ENCODE measurements around the gene DIDO1. TPM values are rescaled to one million over a fixed set of nuclear protein-coding genes. Genes with fewer than 3 reads are reported as not detected.

Gene DIDO1
- total and polyA plus RNA-seq, 2 of the 13 experiments (the other 11 are each of a cell fraction or from before 2014, with no cell fraction given), result 75.0 to 75.1 TPM

DNA sequence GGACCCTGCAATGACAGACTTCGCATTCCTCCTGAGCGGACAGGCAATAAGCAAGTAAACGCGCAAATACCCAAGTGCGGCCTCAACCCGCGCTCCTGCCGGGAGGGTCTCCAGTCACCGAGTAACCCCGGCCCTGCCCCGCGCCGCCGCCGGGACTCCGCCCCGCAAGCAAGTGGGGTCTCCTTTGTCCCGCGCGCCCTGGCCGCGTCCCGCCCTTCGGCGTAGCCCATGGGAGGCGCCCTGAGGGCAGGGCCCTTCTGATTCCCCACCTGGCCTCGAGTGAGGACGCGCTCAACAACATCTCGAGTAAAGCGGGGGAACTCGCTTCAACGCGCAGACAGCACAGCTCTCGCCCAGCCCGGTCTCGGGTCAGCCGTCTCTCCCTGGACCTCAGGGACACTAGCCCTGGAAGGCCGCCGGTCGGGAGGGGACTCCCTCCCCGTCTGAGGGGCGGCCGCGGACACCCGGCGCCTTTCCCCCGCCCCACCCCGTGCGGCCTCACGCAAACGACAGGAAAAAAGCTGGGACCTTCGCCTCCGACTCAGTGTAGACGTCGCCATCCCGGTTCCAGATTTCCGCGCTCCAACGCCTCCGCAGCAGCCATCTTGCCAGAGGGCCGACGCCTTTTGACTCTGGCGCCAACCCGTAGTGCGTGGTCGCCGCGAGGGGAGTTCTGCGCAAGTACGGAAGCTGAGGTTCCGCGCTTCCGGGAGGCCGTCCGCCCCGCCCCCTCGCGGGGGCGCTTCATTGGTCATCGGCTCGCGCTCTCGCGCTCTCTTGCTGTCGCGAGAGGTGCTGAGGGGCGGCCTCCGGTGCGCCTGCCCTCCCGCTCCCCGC, 11.2 kb upstream of the DIDO1 start (continued):
- TF ChIP-seq, protein P1, sequence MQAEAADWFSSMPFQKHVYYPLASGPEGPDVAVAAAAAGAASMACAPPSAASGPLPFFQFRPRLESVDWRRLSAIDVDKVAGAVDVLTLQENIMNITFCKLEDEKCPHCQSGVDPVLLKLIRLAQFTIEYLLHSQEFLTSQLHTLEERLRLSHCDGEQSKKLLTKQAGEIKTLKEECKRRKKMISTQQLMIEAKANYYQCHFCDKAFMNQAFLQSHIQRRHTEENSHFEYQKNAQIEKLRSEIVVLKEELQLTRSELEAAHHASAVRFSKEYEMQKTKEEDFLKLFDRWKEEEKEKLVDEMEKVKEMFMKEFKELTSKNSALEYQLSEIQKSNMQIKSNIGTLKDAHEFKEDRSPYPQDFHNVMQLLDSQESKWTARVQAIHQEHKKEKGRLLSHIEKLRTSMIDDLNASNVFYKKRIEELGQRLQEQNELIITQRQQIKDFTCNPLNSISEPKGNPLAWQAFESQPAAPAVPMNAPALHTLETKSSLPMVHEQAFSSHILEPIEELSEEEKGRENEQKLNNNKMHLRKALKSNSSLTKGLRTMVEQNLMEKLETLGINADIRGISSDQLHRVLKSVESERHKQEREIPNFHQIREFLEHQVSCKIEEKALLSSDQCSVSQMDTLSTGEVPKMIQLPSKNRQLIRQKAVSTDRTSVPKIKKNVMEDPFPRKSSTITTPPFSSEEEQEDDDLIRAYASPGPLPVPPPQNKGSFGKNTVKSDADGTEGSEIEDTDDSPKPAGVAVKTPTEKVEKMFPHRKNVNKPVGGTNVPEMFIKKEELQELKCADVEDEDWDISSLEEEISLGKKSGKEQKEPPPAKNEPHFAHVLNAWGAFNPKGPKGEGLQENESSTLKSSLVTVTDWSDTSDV (CRISPR knock-in tag; IDR thresholded peaks at IDR 0.05), result peak; percentile 99; the same call in 1 of the 2 replicates
- TF ChIP-seq STAT5B (CRISPR knock-in tag; IDR thresholded peaks at IDR 0.05) (no peak), GATAD1 (CRISPR knock-in tag; IDR thresholded peaks at IDR 0.05) (peak; percentile 97), POLR2A (IDR thresholded peaks at IDR 0.05; ENCODE audit: insufficient read depth in 1 of 2, low read depth in 2 of 2, low read length in 2 of 2) (peak; percentile 94 to 95)
- TF ChIP-seq, protein P2, sequence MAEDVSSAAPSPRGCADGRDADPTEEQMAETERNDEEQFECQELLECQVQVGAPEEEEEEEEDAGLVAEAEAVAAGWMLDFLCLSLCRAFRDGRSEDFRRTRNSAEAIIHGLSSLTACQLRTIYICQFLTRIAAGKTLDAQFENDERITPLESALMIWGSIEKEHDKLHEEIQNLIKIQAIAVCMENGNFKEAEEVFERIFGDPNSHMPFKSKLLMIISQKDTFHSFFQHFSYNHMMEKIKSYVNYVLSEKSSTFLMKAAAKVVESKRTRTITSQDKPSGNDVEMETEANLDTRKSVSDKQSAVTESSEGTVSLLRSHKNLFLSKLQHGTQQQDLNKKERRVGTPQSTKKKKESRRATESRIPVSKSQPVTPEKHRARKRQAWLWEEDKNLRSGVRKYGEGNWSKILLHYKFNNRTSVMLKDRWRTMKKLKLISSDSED (CRISPR knock-in tag; IDR thresholded peaks at IDR 0.05), result 0 out of 2 replicates have a peak, but pooled peaks have one; percentile 83

DNA sequence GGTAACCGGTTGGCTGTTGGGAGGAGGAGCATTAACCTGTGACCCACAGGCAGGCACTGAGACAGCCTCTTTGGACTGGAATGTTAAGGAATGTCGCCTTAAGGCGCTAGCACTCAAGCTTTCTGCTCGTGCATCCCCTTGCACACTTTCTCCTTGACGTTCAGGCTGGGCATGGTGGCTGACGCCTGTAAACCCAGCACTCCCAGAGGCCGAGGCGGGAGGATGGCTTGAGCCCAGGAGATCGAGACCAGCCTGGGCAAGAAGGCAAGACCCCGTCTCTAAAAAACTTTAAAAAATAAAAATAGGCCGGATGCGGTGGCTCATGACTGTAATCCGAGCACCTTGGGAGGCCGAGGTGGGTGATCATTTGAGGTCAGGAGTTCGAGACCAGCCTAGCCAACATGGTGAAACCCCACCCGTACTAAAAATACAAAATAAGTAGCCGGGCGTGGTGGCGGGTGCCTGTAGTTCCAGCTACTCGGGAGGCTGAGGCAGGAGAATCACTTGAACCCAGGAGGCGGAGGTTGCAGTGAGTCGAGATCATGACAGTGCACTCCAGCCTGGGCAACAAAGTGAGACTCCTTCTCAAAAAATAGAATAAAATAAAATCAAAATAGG, 9.8 kb upstream of the DIDO1 start:
- Histone ChIP-seq H3K9me3 (ENCODE audit: low read length) (no peaks in the 10 kb centered on the region), H2AFZ (ENCODE audit: low read length) (no peak overlapping the region), H3K36me3 (replicated peaks in 1 of 2; ENCODE audit: control insufficient read depth in 1 of 2, insufficient read depth in 2 of 2, low read length in 2 of 2) (peaks cover 18 to 33% of the 10 kb centered on the region in 2 experiments), H3K27ac (ENCODE audit: extremely low read length, insufficient read depth, low read length) (peak overlapping the region; percentile 89), H3K4me1 (ENCODE audit: insufficient read depth, low read length) (peaks cover 79% of the 10 kb centered on the region), H4K20me1 (ENCODE audit: insufficient read depth, low read length) (peaks cover 62% of the 10 kb centered on the region), H3K9ac (ENCODE audit: insufficient read depth, low read depth, low read length) (peak overlapping the region; percentile 97), H3K27me3 (ENCODE audit: control insufficient read depth in 1 of 2, insufficient read depth in 2 of 2, low read length in 2 of 2) (no peaks in the 10 kb centered on the region; a peak in 1 of 5 replicates), H3K79me2 (ENCODE audit: insufficient read depth, low read length) (peaks cover 94% of the 10 kb centered on the region), H3K4me3 (replicated peaks in 1 of 3; ENCODE audit: insufficient read depth in 1 of 3, low read depth in 2 of 3, low read length in 3 of 3) (peak overlapping the region; percentile 69 to 94 (median 76); a peak in 5 of 6 replicates), H3K4me2 (ENCODE audit: low read depth, low read length) (peak overlapping the region; percentile 81)
- 84% methylated on average over 22 of the region's 22 CpGs for WGBS (ENCODE audit: low lambda C conversion rate)
- in situ Hi-C loops (cut with HindIII; ENCODE audit: extremely low pct_ligation_motif_present, low pct_unique_long_range_greater_than_20kb) (no loop called here), intact Hi-C loops (cut with micrococcal nuclease; ENCODE audit: unreplicated experiment) (loop anchor here (1.0 to 5.0 kb wide), 3 partner anchors 9 to 37 kb away; no protein-coding TSS in a partner anchor)
- ATAC-seq, result no peak
- FAIRE-seq, result no peak
- CTCF ChIA-PET (ENCODE audit: low intra/inter-chr PET ratio, low total read pairs), result no interaction called here
- DNase-seq (ENCODE audit: low spot score), result no peak
- BruUV-seq (replicated peaks), result no TSS peak
- POLR2A ChIA-PET, result interaction anchor here (0.8 to 7.5 kb wide), 9 partner anchors 10 to 113 kb away, joined by 3 to 205 read pairs (median 20); partner anchors contain the start of genes DIDO1 and SLC17A9
- 0 out of 2 replicates have a peak, but pooled peaks have one; percentile 28 for TF ChIP-seq CENPX (CRISPR knock-in tag; IDR thresholded peaks at IDR 0.05)
- peak; percentile 69; the same call in 1 of the 2 replicates for TF ChIP-seq ZNF550 (CRISPR knock-in tag; IDR thresholded peaks at IDR 0.05; ENCODE audit: borderline replicate concordance)
- TF ChIP-seq SAFB2 (CRISPR knock-in tag; IDR thresholded peaks at IDR 0.05; ENCODE audit: borderline replicate concordance, low read depth), result no peak
- no peak for TF ChIP-seq RFX5 (IDR thresholded peaks at IDR 0.05; ENCODE audit: low read depth, low read length)
- TF ChIP-seq PHF20 (CRISPR knock-in tag; IDR thresholded peaks at IDR 0.05), result peak; percentile 31; the same call in 1 of the 2 replicates
- TF ChIP-seq TCF12 (IDR thresholded peaks at IDR 0.05), result no peak
- 0 out of 2 replicates have a peak, but pooled peaks have one; percentile 59 for TF ChIP-seq TCF12 (CRISPR knock-in tag; IDR thresholded peaks at IDR 0.05)
- TF ChIP-seq, protein P3, sequence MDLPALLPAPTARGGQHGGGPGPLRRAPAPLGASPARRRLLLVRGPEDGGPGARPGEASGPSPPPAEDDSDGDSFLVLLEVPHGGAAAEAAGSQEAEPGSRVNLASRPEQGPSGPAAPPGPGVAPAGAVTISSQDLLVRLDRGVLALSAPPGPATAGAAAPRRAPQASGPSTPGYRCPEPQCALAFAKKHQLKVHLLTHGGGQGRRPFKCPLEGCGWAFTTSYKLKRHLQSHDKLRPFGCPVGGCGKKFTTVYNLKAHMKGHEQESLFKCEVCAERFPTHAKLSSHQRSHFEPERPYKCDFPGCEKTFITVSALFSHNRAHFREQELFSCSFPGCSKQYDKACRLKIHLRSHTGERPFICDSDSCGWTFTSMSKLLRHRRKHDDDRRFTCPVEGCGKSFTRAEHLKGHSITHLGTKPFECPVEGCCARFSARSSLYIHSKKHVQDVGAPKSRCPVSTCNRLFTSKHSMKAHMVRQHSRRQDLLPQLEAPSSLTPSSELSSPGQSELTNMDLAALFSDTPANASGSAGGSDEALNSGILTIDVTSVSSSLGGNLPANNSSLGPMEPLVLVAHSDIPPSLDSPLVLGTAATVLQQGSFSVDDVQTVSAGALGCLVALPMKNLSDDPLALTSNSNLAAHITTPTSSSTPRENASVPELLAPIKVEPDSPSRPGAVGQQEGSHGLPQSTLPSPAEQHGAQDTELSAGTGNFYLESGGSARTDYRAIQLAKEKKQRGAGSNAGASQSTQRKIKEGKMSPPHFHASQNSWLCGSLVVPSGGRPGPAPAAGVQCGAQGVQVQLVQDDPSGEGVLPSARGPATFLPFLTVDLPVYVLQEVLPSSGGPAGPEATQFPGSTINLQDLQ (CRISPR knock-in tag; IDR thresholded peaks at IDR 0.05), result 0 out of 2 replicates have a peak, but pooled peaks have one; percentile 39
- no peak for TF ChIP-seq TOPORS (CRISPR knock-in tag; IDR thresholded peaks at IDR 0.05)

Data from HepG2 (cell line).